A673 (cell line): ENCODE results near the gene ADM. TPM values are rescaled to one million over a fixed set of nuclear protein-coding genes. Genes with fewer than 3 reads are reported as not detected.

Experiments used
- BruUV-seq: library from RNA; stranded (reverse); fragments of 400-500 nt; replicated peaks from 2 replicates; lab custom pipeline; 2021; lab: Mats Ljungman, UMichigan
- CTCF ChIA-PET: fragments of 300-600 bp; sonication (Branson Sonifier 250); formaldehyde crosslinking; loops from one replicate; lab custom pipeline; 2022; ENCODE audit warnings: antibody characterized with exemption; lab: Charles Lee
- POLR2A ChIA-PET: fragments of 300-600 bp; sonication (Branson Sonifier 250); formaldehyde crosslinking; loops from one replicate; lab custom pipeline; 2022; ENCODE audit warnings: antibody characterized with exemption; ENCODE audit not compliant: low non-redundant PET; lab: Charles Lee
- DNase-seq: peaks from one replicate; pipeline ENCODE4 v3.0.0-alpha.2; 2015; ENCODE audit warnings: low spot score
- H3K27ac ChIP-seq: fragments of 200-600 bp; sonication (generic); 2 replicates; pipeline ENCODE4 v1.5.1; 2016; ENCODE audit warnings: mixed run types, low read depth, mild to moderate bottlenecking, mixed read lengths, antibody characterized with exemption, low read length; ENCODE audit not compliant: poor library complexity, severe bottlenecking
- H3K27me3 ChIP-seq: fragments of 200-600 bp; sonication (generic); replicated peaks from 2 replicates; pipeline ENCODE4 v1.6.1; 2017; ENCODE audit warnings: mixed run types, low read depth, mild to moderate bottlenecking, mixed read lengths, antibody characterized with exemption, low read length; ENCODE audit not compliant: insufficient read depth, poor library complexity
- H3K36me3 ChIP-seq: fragments of 200-600 bp; sonication (generic); 2 replicates; pipeline ENCODE4 v1.6.1; 2016; ENCODE audit warnings: mixed run types, mild to moderate bottlenecking, mixed read lengths, antibody characterized with exemption, low read length; ENCODE audit not compliant: insufficient read depth, poor library complexity, severe bottlenecking
- H3K4me1 ChIP-seq: fragments of 200-600 bp; sonication (generic); 2 replicates; pipeline ENCODE4 v1.6.1; 2017; ENCODE audit warnings: mixed run types, mild to moderate bottlenecking, mixed read lengths, antibody characterized with exemption, low read length; ENCODE audit not compliant: insufficient read depth, poor library complexity, severe bottlenecking
- H3K4me3 ChIP-seq: fragments of 200-600 bp; sonication (generic); 2 replicates; pipeline ENCODE4 v1.5.1; 2016; ENCODE audit warnings: low read depth, mixed run types, mild to moderate bottlenecking, mixed read lengths, low read length; ENCODE audit not compliant: poor library complexity, severe bottlenecking
- H3K9me3 ChIP-seq: fragments of 200-600 bp; sonication (generic); 2 replicates; pipeline ENCODE4 v1.6.1; 2016; ENCODE audit warnings: mixed run types, low read depth, mild to moderate bottlenecking, mixed read lengths, antibody characterized with exemption, low read length; ENCODE audit not compliant: poor library complexity, severe bottlenecking
- CTCF ChIP-seq: fragments of 300-800, 200-600 bp; sonication (generic); conservative IDR thresholded peaks from 2 replicates; pipeline ENCODE4 v1.5.1; 2017; ENCODE audit warnings: low read depth, mild to moderate bottlenecking, antibody characterized with exemption, low read length, moderate library complexity, mixed read lengths
- EZH2 ChIP-seq: fragments of 200-600 bp; sonication (generic); IDR thresholded peaks from 2 replicates; pipeline ENCODE4 v1.6.1; 2017; ENCODE audit warnings: borderline replicate concordance, low read depth, mild to moderate bottlenecking, mixed read lengths, antibody characterized with exemption, low read length; ENCODE audit not compliant: poor library complexity, severe bottlenecking
- intact Hi-C: fragments of 100-400 bp; cut with micrococcal nuclease; formaldehyde crosslinking; loops from one replicate; pipeline ENCODE4 v1.10.0; 2022; ENCODE audit not compliant: unreplicated experiment
- total RNA-seq: library from RNA; stranded (reverse); gene quantifications from 2 replicates; pipeline ENCODE4 v1.2.3, GENCODE V29; 2021

The ADM gene
- total RNA-seq, 1 experiment from 2014 or later, result 3.8 TPM

GRCh38 chr11:10320736-10321465 is 16.0 kb downstream of the ADM start:
- intact Hi-C loops, result loop anchor here (5.0 kb wide), 1 partner anchor 416 kb away; no protein-coding TSS in a partner anchor
- Histone ChIP-seq H3K4me3 (no peak overlapping the region), H3K27me3 (no peaks in the 10 kb centered on the region), H3K27ac (no peak overlapping the region), H3K4me1 (peaks cover 12% of the 10 kb centered on the region), H3K9me3 (no peaks in the 10 kb centered on the region), H3K36me3 (no peaks in the 10 kb centered on the region)
- ChIA-PET CTCF (no interaction called here), POLR2A (no interaction called here)
- DNase-seq, result no peak
- no peak for TF ChIP-seq CTCF
- no peak for TF ChIP-seq EZH2
- BruUV-seq, result no TSS peak

- ChIA-PET CTCF (interaction anchor here (0.7 to 0.8 kb wide), 2 partner anchors 28 to 141 kb away, joined by 3 to 4 read pairs; no protein-coding TSS in a partner anchor), POLR2A (no interaction called here)
- no peak overlapping the region for H3K27ac ChIP-seq
- TF ChIP-seq CTCF (no peak), EZH2 (no peak)
- H3K9me3 ChIP-seq, result no peaks in the 10 kb centered on the region
- no peaks in the 10 kb centered on the region for H3K36me3 ChIP-seq
- BruUV-seq, result no TSS peak
- intact Hi-C loops, result loop anchor here (2.0 to 5.0 kb wide), 2 partner anchors 415 to 564 kb away; no protein-coding TSS in a partner anchor
- peaks cover 12% of the 10 kb centered on the region for H3K4me1 ChIP-seq
- no peaks in the 10 kb centered on the region for H3K27me3 ChIP-seq
- no peak overlapping the region for H3K4me3 ChIP-seq
- DNase-seq, result no peak
These were observed 17.5 kb downstream of the ADM start for GRCh38 chr11:10322401-10322800.

GRCh38 chr11:10322830-10323792 is 18.2 kb downstream of the ADM start:
- ChIA-PET CTCF (interaction anchor here (1.2 kb wide), 1 partner anchor 43 kb away, joined by 3 read pairs; no protein-coding TSS in a partner anchor), POLR2A (no interaction called here)
- intact Hi-C loops, result loop anchor here (2.0 to 5.0 kb wide), 2 partner anchors 414 to 564 kb away; no protein-coding TSS in a partner anchor
- TF ChIP-seq CTCF (peak; percentile 60), EZH2 (no peak)
- H3K36me3 ChIP-seq, result no peaks in the 10 kb centered on the region
- peak; percentile 84 for DNase-seq
- H3K27me3 ChIP-seq, result no peaks in the 10 kb centered on the region
- no peak overlapping the region for H3K27ac ChIP-seq
- peaks cover 12% of the 10 kb centered on the region for H3K4me1 ChIP-seq
- H3K4me3 ChIP-seq, result no peak overlapping the region
- BruUV-seq, result no TSS peak
- no peaks in the 10 kb centered on the region for H3K9me3 ChIP-seq
